D341Med (cell line): ENCODE results near the gene SEMA5A.
"Not testable (repeated sequence)": the region's sequence is repeated elsewhere in the genome, so short reads cannot be mapped to it uniquely, and the experiment has no call there.

ENCODE experiments used
- DNase-seq: peaks from one replicate; pipeline ENCODE4 v3.0.0; 2012; ENCODE audit warnings: low spot score

Gene SEMA5A

DNA sequence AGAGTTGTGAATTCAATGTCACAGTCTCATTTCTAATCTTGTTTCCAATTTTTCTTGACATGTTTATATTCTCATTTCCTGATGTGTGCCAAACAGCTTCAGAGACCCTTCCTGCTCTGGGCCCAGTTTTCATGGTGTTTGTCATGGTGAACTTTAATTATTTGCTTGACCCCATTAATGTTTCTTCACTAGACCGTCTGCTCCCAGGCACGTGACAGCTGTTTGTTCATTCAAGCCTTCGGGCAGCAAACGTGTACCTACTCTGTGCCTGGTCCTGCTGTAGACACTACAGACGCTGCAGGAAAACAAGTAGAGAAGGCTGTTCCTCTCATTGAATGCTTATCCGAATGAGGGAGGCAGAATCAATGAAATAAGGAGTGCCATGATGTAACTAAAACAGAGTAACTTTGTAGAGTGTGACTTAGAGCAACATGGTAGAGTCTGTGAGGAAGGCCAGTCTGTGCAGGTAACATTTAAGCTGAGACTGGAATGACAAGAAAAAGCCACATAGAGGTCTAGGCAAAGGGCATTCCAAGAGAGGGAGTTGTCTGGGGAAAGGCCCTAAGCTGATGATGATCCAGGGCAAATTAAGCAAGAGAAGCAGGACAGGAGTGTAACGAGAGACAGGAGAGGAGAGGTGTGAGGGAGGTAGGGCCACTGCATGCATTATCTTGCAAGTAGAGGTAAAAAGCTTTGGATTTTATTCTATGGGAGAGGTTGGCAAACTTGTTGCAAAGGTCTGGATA is 191.4 kb downstream of the SEMA5A start:
- DNase-seq = no peak

DNA sequence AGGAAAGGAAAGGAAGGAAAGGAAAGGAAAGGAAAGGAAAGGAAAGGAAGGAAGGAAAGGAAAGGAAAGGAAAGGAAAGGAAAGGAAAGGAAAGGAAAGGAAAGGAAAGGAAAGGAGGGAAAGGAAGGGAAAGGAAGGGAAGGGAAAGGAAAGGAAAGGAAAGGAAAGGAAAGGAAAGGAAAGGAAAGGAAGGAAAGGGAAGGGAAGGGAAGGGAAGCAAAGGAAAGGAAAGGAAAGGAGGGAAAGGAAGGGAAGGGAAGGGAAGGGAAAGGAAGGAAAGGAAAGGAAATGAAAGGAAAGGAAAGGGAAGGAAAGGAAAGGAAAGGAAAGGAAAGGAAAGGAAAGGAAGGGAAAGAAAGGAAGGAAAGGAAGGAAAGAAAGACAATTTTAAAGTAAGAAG is 192.8 kb downstream of the SEMA5A start:
- DNase-seq = not testable (repeated sequence)

DNA sequence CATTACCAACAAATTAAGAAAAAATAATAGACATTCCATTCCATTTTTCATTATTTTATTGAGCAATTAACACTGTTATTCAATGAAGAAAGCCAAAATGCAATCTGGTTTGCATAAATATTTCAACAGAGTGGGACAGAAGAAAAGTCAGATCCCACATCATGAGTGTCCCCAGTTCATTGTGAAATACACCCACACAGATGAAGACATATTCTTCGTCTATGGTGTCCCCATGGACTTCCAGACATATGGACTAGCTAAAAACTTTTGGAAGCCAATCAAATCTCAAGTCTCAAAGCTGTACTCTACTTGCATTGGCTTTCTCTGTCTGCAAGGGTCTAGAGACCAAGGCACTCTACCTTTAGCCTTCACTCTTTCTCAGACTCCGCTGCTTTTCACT is 194.3 kb downstream of the SEMA5A start:
- no peak for DNase-seq

DNA sequence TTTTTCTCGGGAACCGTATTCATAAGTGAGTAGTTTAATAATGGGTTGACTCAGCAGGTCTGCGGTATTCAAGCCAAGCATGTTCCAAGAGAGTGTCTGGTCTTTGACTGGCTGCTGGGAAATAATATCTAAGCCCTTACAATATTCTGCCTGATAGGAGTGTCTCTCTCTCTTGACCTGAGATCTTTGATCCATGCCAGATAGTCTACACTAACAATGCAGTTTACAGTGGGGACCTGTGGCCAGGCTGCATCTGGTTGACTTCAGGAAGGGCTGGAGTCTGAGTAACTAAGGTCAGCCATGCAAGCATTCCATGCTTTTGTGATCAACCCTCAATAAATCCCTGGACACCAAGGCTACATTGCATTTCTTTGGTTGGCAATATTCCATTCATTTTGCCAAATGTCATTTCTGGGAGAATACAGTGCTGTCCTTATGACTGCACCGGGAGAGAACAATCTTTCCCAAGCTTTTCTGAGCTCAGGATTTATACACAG is 195.5 kb downstream of the SEMA5A start:
- DNase-seq = no peak

DNA sequence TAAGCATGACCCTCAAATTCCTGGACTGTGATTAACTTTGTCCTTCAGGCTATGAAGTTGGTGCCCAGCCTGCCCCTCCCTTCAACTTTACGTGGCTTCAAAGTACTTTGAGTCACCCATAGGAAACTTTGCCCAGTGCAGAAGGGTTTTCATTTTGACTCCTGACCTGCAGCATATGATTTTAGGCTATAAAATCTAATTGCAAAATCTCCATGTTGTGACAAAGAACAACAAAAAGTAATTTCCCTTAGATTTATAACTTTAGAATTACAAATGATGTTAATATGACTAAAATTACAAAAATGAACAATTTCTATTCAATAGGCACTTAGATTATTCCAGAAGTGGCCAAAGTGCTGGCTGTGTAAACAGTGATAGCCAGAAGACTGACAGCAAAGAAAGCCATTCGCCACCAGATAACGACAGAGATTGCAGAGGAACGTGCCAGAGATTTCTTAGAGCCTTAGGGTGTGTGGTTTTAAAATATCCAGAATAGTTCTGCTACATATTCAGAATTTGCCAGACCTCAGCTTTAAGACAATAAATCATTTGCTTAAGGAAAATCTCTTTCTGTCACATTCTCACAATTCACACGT is 197.4 kb downstream of the SEMA5A start:
- DNase-seq = no peak

DNA sequence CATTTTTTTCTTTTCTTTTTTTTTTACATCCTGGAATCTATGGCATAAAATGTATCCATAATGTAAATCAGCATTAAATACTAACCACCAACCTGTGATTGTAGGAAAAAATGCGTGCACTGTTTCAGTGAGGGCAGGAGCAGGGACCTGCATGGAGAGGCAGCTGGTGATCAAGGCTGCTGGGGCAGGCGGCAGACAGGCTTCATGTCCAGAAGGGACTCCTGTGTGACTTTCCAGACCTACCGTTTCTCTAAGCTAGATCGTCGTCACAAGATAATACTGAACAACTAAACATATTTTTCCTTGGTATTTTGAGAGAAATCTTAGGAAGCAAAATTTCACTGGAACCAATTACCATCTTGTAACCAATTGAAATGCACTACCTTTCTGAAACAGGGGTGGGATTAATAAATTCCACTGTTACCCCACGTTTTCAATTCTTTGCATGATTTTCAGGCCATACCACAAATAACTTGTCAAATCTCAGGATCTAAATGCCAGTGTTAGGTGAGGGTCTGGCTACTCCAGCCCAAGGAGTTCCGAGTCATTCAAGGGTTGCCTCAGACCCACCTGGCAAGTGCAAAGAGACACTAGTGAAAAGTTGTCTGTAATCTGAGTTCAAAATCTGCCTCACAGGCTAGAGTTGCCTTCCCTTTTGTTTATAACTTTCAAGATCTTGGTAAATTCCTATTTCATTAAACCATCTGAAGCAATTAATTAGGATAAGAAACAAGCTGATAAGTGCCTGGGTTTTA is 198.2 kb downstream of the SEMA5A start:
- DNase-seq = no peak

DNA sequence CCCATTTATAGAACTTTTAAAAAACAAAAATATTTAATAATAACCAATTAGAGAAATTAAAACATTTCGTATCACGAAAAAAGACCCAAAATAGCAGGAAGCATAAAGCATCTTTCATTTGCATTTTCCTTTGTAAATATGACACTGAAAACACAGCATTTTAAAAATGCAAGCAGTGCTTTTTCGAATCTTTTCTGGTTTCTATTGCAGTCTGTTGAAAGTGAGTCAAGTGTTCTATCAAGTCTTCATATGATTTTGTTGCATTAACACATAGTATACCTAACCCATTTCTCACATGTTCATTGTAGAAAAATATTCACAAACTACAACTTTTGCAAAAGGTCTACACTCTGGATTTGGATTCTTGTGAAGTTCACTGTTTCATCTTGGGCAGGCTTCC is 198.8 kb downstream of the SEMA5A start:
- DNase-seq = no peak

DNA sequence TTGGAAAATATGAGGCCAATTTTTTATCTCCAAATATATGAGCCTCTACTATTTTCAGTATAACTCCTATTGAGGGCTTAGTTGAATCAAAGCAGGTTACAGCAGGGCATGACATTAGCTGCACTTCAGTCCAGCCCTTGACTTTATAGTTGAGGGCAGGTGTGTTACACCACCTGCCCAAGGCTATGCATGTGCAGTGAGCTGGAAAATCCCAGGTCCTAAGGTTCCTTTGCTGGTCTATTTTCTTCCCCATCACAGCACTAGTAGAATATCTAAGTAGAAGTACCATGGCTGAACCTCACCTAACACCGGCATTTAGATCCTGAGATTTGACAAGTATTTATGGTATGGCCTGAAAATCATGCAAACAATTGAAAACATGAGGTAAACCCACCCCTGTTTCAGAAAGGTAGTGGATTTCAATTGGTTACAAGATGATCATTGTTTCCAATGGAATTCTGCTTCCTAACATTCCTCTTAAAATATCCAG is 201.1 kb downstream of the SEMA5A start:
- no peak for DNase-seq

DNA sequence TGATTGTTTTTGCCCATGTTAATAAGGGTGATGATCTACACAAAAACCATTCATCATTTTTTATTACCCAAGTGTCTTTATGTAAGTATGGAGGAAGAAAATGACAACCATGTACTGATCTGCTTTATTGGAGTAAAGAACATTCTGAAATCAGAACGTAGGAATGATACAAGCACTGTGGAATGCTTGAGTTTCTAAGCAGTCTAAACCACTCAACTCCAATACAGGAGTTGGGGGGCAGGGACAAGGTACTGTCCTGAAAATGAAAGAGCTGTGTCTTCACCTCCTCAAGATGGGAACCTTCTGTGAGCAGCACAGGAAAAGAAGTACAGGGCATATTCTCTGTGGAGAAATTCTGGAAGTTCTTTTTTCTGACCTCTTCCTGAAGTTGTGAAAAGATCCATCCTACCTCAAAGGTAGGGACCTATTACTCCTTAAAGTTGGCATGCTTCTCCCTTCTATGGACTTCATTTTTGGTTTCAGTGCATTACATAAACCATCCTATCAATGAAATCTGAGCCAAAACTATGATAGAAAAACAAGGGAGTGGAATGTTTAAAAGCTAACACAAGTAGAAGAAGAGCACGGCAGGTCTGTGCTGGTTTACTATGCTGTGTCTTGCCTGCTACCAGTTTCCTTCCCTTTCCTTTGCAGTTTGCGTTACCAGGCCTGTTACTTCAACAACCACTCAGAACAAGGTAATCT is 202.6 kb downstream of the SEMA5A start:
- no peak for DNase-seq

DNA sequence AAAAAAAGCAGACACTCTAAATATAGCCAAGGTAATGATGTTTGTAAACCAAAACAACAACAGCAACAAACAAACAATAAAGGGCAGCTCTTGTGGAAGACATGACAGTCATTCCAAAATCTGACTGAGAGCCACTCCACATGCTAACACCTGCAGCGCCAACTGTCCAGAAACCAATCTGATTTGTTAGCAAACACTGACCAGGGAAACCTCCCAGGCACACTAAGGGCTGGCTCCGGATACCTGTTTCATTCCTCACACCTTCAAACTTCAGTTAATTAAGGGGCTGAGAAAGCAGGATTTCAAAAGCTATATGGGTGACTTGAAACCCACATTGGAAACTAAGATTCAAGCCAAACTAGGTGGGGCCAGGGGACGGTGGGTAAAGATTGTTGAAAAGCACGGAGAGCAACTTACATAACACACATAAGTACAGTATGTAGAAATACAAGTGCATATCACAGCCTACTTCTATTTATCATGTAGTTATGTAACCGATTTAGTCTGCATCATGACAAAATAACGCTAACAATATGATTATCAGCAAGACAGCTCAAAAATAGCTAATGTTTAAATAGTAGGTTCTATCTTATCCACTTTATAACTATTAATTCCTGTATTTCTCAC is 203.6 kb downstream of the SEMA5A start:
- DNase-seq = no peak

DNA sequence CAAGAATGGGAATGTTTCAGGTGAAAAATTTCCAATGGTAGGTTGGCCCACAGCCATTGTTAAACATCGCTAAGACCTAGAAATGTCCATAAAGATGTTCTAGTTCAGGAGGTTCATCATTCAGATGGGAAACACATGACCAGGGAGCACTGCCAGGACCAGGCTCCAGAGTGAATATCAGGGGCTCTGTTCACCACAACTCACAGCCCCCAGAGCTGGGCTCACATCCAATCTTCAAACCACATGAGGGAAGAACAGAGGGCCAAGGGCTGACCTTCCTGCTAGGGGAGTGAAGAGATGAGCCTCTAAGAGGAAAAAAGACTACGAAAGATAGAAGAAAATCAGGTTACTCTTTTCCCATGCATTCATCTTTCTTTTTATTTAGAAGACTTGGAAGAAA is 205.8 kb downstream of the SEMA5A start:
- DNase-seq = no peak

DNA sequence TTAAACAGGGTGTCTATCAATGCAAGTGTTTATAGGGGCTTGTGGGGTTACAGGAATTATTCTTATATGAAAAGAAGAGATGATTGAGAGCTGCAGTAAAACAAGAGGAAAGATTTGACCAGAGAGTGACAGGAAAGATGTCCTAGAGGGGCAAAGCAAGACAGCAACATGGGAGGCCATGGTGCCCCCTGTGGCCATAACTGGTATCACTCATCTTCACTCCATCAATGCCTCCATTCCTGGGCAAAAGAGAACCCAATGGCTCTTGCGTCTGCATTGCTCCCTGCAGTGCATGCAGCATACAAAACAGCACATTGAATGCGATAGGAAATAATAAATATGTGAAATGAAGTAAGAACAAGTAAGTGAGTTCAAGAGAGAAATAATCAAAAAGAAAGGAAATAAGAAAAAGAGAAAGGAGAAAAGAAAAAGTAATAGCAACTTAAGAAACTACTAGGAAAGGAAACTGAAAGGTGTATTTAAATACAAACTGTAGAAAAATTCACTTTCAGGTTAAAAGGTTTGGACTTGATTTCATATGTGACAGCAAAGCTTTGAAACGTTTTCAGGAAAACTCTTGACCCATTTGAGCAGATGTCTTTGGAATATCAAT is 206.6 kb downstream of the SEMA5A start:
- DNase-seq = no peak

DNA sequence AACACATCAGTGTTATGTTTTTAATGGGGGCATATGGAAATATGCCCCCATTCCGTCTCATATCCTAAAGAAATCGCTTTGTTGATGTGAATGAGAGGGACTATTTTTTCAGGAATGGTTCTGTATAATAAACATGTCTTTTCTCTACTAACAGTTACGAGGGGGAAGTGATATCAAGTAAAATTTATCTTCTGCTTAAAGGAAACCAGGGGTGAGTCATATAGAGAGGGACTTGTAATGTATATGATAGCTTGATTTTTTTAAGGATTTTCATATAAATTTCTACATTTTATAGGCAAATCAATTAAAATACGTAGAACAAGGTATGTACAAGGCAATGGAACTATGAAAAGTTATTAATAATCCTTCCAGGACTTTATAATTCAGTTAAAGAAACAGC is 207.1 kb downstream of the SEMA5A start:
- DNase-seq = no peak

DNA sequence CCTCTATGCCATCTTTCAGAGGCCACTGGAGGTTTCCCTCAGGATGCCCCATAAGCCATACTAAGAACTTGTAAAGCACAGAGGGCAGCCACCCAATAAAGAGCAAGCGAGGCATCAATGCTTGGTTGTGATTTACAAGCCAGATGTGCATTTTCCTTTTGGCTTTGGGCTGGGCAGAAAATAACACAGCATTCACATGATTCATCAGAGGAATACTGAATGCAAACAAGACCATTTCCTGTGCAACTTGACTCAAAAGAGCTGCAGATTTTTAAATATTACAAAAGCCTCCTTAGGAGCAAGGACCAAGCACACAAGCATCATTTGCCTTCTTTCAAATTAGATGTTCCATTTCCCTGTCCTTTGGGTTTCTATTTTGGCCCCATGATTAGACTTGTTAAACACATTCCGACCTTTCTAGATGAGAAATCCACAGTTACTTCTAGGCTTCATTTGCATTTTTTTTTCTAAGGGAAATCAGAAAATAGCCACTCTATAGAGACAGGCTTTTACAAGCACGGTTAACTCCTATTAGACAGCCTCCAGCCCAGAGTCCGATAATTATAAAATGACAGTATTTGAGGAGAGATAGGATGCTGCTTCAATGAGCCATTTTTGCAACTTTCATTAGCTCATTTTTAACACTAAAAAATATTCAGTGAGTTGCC is 207.8 kb downstream of the SEMA5A start:
- DNase-seq = no peak

DNA sequence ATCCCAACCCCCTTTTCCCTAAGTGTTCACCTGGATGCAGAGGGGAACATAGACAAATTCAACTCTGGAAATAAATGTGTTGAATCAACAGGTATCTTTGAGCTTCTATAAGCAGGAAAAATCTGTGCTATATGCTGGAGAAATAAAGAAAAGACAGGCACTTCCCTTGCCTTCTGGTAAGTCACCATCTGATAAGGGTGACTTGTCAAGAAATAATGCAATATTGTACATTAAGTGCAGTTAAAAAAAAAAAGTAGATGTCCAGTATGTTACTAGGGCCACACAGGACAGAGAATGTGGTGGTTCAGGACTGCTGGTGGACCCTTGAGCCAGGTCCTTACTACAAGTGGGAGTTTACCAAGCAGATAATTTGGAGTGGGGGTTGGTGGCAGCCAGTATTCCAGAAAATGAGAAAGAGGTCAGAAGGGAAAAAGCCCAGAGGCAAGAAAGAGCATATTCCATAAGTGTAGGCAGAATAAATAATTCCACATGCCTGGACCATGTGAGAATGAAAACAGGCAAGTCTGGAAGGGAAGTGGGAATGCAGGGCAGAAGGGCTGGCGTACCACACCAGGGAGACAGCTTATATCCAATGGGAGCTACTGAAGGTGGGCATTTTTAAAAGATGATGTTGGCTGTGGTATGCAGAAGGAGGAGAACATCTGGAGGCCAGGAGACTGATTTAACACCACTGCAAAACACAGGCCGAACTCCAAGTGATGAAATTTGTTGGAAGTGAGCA is 209.9 kb downstream of the SEMA5A start:
- DNase-seq = no peak

DNA sequence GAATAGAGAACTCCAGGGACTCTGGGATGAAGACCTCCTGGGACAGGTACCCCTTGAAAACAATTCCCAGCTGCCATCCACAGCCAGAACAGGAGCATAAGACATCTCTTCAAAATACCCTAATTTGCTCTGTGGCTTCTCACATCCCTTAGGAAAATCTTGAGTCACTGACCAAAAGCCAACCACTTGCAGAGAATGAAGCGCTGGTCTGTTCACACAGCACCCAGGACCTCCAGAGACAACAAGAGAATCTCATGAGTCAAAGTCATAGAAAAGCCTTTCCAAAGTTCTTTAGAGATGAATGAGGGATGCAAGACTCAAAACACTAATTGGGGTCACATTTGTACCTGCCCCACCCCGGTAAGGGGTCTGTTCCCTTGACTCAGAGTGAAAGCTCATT is 210.6 kb downstream of the SEMA5A start:
- no peak for DNase-seq

DNA sequence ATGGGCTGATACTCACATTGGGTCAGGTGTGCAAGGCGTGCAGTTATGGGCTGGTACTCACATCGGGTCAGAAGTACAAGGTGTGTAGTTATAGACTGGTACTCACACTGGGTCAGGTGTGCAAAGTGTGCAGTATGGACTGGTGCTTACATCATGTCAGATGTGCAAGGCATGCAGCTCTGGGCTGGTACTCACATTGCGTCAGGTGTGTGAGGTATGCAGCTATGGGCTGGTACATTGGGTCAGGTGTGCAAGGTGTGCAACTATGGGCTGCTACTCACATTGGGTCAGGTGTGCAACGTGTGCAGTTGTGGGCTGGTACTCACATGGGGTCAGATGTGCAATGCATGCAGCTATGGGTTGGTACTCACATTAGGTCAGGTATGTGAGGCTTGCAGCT is 213.8 kb downstream of the SEMA5A start:
- no peak for DNase-seq

DNA sequence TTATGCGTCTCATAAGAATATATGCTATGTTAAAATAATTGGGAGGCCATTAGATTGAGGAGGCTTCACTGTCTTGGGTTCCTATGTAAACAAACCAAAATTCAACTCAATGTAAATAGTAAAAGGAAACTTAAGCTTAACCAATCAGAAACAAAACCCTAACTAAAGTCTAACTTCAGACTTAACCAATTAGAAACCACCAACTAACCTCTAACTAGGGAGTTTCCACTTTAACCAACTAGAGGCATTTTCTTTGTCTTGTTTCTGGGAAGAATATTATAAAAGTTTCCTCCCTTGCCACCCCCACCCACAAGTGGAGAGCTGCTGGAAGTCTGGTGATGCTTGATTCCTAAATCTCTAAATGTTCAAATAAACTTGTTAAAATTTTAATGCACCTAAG is 214.5 kb downstream of the SEMA5A start:
- DNase-seq = no peak

DNA sequence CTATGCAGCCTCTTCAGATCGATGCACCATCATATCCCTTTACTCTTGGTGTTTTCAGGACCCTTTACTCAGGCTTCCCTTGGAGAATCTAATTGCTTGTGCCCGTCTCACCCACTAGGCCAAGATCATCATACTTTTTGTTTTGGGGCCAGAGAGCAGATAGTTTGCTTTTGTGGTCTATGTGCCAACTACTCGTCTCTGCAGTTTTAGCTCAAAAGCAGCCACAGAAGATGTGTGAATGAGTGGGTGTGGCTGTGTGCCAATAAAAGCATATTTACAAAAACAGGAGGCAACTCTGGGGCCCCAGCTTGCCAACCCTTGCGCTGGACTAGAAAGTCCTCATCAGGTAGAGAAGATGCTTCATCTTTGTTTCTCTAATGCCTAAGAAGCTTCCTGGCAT is 216.8 kb downstream of the SEMA5A start:
- no peak for DNase-seq

DNA sequence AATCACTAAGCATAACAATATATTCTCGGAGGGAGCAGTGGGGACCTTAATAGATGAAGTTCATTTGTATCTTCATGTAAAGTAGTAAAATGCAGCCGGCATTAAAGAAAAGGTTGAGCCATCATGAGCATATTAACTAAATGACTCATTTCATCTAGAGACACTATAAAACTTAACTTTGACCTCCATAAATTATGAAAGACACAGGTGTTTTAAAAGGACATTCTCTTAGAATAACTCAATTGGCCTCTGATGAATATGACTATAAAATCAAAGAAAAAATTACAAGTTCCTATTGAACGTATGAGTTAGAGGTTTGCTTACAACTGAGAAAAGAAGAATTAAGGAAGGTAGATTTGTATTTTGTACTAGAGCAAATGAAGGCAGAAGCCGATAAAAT is 220.3 kb downstream of the SEMA5A start:
- no peak for DNase-seq
